Activated CD4-positive, CD25-positive, alpha-beta regulatory T cell treated with anti-CD3 and anti-CD28 coated beads, Interleukin-2, amount 50 U/mL, for 16 hours (primary cell): ENCODE measurements around the gene C17orf50.

Source experiments
- DNase-seq: peaks from one replicate; pipeline ENCODE4 v3.0.0-alpha.2; 2020; ENCODE audit warnings: low read depth, low spot score

The C17orf50 gene

DNA sequence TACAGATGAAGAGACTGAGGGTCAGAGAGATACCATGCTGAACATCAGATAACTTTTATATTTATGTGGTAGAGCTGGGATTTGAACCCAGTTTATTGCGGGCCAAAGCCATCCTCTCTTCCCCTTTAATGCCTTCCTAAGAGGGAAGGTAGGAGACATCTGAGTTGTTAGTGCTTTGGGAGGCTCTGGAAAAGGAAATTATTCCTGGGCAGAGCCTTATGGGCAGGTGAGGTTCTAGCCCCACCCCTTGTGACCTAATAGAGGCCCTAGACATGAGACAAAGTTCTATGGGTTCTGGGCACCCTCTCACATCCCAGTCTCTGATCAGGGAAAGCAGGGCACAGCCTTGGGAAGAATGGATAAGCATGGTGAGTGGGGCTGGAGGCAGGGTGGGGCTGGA is at the start of gene C17orf50:
TSS of gene C17orf50 (plus strand) at position 301 of the 400 bp plus-strand sequence. CDS start at position 356, 55 bp downstream.
- no peak for DNase-seq

DNA sequence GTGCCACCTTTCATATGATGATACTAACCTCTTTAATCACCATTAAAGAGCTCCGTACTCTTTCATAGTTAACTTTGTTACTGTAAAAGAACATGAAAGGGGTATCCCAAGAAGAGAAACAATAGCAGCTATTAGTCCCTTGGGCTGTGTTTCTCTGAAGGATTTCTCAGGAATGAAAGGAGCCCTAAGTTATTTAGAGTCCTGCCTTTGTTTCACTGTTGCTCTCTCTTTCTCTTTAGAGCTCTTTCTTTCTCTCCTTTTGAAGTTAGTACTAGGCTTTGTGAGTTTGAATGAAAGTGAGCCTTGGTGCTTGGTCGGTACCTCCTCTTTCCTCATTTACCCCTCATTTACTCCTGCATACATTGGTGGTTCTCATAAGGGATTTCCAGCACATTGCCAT is 49.7 kb upstream of the C17orf50 start:
- DNase-seq, result no peak

DNA sequence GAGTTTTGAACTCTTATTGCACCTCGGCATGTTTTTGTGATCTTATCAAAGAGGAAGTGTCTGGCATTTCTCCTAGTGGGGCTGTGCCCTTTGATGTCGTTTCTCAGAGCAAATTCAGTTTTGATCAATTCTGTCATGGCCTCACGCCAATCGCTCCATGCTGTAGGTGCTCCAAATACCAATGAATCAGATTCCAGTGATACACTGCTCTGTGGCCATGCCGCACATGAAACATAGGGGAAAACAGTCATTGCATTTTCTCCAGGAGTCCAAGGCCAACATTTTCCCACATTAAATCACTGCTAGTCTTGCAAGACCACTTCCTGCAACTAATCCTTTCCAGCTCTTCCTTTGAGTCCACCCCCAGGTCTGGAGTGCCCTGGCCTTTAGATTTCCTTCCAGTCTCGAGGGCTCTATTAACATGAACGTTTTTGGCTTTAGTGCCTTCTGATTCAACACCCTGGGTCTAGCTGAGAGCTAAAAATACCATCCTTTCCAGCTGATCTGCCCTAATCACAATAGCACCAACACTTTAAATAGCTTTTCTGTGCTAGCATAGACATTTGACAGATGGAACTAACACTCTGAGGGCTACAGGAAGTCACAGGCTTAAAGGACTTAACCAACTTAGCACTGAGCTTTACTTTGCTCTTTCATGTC is 47.5 kb upstream of the C17orf50 start:
- DNase-seq, result no peak

DNA sequence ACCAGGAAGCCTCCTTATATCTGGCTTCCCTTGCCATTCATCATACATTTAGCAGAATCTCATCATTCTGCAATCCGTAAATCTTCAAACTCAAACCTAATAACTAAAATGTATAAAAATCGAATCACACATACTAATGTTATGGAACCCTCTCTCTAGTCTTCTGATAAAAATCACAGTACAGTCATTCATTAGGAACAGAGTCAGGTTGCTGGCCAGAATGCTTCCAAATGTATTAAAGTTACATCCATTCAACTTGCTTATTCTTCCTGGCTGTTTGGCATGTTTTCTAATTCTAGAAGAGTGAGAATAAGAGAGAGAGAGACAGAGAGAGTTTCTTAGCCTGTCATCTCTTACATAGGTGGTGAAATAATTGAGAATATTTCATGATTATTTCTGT is 45.7 kb upstream of the C17orf50 start:
- no peak for DNase-seq

DNA sequence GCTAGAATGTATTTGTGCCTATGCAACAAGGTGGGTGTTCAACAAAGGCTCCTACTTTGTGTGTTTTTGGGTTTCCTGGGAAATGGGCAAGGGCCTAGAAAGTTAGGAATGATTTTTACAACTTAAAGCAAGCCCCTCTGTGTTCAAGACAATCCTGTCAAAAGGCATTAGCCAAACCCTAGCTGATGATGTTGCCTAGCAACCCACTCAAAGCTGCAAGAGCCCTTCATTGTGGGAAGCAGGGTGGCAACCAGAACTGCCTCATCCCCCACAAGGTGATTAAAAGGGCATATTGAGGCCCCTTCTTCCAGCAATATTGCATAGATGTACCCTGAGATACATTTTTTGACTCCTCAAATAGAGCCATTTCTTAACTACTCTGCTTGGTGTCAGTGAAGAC is 45.3 kb upstream of the C17orf50 start:
- no peak for DNase-seq

DNA sequence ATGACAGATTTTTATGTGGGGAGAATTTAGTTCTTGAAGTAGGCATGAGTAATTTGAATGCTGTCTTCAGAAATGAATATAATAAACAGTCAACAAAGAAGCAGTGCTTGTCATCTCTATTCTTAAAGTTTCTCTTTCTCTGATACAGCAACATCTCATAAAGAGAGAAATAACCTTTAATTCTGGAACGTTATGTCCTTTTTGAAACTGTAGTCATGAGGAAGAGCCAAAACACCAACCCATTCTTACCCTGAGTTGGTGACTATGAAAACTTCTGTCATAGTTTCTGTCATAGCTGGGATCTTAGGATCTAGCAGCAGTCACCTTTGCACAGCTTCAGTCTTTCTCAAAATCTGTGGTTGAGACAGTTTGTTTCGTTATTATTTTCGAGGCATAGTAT is 44.5 kb upstream of the C17orf50 start:
- DNase-seq, result no peak

DNA sequence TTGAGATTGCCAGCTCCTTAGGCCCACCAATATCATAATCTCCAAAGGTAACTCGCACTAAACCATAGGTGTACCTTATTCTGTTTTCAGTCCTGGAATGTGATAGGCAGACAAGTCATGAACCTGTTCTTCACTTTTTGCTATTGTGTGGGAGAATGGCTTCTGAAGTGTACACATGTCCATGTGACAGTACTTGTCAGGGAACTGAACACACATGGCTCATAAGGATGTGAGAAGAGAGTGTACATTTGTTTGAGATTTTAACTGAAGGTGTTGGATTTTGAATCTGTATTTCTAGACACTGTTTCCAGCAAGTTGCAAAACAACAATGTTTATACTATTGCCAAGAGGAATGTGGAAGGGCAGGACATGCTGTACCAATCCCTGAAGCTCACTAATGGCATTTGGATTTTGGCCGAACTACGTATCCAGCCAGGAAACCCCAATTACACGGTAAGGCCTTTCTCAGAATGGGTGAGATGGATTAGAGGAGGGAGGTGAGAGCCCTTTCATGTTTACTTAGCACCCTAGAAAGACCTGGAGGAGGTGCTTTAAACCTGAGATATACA is 43.7 kb upstream of the C17orf50 start:
- no peak for DNase-seq

DNA sequence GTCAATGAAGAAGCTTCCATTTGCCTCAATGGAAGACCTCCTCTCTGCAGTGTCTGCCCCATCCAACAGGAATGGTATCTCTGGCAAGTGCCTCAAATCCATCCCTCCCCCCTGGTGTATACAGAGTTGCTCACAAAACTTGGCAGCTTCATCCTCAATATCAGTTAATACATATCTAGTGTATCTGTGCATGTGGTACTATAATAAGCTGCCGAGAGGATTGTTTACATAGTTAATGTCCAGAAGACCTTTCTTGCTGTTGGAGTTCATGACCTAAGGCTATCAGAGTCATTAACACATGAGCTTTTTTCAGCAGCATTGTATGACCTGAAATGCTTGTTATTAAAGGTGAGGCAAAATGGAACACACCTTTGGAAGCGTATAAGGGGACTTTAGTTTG is 43.2 kb upstream of the C17orf50 start:
- no peak for DNase-seq

DNA sequence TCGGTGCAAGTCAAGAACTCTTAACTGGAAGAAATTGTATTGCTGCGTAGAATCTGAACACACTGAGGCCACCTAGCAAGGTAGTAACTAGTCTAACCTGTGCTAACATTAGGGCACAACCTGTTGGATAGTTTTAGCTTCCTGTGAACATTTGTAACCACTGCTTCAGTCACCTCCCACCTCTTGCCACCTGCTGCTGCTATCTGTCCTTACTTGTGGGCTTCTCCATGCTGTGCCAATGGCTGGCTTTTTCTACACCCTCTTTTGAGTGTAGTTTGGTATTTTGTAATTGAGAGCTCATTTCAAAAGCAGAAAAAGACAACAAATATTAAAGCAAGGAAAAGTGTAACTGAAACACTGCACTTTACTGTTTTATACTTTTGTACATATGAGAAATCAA is 37.0 kb upstream of the C17orf50 start:
- DNase-seq, result no peak

DNA sequence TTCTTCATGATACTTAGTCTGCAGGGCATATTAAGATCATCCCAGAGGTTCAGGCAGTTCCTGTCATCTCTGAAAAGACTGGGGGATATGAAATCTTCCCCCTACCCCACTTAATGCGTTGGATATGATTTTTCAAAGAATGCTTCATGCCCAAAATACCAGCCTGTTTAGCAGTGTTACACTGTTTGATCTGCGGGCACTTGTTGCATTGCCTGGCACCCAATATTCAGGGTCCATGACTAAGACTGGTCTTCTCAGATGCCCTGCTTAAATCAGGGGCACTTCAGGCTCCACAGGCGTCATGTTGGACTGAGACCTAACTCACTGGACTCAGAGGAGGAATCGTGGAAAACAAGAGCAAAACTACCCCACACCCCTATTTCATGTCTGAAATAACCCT is 35.6 kb upstream of the C17orf50 start:
- no peak for DNase-seq

DNA sequence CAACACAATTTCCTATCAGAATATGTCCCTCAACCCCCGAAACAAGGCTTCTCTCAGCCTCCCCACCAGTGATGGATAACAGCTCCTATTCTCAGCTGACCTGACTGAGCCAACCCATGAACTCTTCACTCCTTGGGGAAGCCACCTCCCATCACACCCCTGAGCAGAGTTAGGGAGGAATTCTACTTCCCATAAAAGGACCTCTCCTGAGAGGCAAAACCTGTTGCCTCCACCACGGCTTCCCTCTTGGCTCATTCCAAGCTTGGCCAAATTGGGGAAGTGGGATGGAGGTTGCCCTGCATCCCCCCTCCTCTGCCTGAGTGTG is 34.9 kb upstream of the C17orf50 start:
- DNase-seq, result no peak

DNA sequence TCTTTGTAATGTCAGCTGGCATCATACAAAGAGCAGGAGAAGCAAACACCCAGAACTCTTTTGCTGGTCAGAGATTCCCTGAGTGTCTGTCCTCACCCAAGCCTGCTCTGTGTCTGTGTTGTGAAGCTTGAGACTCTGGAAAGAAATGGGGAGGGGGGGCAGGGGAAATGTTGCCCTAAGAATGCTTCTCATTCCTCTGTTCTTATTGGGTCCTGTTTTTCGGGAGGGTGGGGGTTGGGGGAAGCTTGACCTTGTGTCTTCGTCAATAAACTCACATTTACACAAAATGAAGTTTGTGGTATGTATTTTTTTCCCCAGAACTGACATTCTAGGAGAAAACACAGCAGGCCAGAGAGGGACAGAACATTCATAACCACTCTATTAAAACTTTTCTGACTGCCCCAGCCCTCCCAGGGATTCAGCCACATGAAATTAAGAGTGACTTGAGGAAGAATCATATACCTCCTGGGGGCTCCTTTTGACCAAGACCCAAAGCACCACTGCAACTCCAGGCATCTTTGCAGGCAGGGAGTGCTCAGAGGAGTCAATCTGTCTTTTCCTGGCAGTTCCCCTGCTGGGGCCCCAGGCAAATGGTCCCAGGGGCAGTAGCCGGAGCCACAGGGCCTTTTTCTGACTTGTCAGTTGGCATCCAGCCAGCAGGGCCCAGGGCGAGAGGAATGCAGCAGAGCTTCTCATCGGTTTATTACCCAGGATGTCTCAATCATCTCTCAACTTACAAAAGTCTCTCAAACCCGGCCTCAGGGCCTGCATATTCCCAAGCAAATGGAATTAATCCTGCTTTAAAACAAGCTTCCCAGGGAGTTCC is 34.3 kb upstream of the C17orf50 start:
- no peak for DNase-seq

DNA sequence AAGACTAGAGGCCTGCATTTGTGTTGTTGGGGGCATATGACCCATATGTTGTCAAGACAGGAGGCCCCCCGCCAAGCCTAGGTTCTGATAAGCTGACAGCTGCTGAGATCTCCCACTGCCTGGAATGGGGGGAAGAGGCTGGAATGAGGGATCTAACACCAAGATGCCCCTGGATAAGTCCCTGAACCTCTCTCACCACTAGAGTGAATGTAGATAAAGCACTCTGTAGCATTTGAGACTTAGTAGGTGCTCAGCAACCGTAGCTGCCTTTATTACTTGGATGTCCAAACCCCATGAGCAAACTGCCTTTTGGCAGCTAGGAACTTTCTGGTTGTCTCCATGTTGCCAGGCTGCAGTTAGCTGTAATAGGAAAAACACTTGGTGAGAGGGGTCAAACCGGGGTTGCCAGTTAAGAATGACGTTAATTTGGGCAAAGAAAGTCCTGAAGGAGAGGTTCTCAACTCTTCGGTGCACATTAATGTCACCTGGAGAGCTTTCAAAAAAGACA is 33.7 kb upstream of the C17orf50 start:
- no peak for DNase-seq

DNA sequence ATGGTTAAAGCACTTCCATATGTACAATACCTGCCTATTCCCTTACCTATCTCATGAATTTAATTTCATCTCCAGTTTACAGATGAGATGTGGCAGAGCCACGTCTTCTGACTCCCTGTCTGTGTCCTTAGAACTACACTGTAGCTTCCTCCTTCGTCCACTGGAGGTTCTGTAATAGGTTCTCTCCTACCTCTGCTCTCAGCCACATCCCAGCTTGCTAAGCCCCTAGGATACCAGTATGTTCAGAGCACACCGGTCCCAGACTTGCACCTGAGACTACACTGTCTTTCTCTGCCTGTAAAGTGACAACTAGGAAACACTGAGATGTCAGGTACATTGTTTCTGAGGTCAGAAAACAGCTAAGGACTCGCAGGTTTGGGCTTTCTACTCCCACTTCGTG is 33.1 kb upstream of the C17orf50 start:
- no peak for DNase-seq

DNA sequence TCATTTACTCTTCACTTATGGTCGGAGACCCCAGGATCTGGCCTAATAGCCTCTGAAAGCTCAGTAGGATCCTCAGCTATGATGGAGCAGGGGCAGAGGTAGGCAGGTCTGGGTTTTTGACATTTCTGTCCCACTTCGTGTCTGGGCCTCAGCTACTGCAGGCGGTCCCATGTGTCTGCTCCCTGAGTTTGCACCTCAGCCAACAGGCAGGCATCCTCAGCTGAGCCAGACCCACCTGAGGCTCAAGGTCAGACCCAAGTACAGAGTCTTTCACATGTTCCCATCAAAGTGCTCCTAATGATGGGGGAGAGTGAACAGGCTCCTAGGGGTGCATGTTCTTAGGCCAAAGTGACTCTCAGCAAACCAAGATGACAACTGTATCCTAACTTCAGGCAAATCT is 32.1 kb upstream of the C17orf50 start:
- DNase-seq, result no peak

DNA sequence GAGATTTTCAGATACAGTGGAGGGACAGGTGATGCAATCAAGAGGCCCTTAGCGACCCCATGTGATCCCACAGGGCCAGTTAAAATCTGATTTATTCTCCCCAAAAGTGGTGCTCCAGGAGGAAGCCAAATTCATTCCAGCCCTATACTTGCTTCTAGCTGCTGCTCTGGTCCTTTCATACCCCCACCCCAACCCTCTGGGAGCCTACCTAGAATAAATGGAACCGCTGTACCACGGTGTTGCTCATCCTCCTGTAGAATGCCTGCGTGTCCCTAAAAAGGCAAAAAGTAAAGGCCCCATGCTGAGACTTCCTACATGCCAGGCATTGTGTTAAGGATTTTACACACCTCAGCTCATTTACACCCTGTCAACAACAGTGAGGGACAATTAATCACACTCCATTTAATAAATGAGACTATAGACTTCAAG is 31.3 kb upstream of the C17orf50 start:
- DNase-seq, result no peak

DNA sequence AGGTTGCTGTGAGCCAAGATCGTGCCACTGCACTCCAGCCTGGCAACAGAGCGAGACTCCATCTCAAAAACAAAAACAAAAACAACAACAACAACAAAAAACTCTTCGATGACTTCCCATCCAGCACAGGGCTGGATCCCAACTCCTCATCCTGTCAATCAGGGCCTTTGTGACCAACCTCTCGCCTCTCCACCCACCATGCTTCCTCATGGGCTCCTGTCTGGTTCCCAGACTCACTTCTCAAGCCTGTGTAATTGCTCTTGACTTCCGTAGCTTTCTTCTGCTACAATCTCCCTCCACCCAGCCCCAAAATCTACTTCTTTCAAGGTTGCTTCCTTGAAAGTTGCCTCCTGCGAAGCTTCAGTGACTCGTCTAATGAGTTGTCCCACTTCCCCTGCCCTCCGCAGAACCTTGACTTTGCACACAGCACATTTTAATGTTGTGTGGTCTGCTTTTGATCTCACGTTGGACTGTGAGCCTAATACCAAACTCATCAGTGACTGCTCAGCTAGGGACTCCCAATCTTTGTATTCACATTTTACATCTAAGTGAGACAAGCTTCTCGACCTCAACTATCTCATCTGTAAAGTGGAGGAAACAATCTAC is 30.2 kb upstream of the C17orf50 start:
- no peak for DNase-seq

DNA sequence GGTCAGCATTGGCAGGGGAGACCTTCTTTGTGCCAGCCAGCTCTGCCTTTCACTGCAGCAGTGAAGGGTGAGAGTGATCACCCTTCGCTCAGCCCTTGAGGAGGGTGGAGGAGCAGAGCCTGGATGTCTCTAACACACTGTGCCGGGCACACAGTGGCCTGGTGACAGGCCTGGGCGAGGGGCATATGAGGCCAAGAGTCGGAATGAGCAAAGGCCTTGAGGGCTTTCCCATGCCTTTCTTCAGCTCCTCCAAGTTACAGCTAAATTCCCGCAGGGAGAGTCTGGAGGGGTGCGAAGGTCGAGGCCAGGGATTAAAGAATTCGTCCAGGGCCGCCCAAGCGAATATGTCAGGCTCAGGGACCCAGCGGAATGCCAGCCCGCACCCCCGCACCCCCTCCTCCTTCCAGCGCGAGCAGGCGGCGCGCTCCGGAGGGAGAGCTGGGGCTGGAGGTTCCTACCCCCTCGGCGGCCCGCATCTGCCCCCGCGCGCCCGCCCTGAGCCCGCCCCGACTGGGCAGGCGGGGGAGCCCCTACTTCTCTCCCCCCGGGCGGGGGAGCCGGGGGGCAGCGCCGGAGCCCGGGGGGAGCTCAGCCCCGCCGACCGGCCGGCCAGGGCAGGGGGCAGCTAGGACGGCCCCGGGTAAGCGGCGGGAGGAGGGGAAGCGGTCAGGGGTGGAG is 29.3 kb upstream of the C17orf50 start, which contains the start of gene RASL10B:
TSS of gene RASL10B (plus strand) at position 401 of the 678 bp plus-strand sequence. CDS start 3,546 bp downstream, outside the sequence.
- no peak for DNase-seq

DNA sequence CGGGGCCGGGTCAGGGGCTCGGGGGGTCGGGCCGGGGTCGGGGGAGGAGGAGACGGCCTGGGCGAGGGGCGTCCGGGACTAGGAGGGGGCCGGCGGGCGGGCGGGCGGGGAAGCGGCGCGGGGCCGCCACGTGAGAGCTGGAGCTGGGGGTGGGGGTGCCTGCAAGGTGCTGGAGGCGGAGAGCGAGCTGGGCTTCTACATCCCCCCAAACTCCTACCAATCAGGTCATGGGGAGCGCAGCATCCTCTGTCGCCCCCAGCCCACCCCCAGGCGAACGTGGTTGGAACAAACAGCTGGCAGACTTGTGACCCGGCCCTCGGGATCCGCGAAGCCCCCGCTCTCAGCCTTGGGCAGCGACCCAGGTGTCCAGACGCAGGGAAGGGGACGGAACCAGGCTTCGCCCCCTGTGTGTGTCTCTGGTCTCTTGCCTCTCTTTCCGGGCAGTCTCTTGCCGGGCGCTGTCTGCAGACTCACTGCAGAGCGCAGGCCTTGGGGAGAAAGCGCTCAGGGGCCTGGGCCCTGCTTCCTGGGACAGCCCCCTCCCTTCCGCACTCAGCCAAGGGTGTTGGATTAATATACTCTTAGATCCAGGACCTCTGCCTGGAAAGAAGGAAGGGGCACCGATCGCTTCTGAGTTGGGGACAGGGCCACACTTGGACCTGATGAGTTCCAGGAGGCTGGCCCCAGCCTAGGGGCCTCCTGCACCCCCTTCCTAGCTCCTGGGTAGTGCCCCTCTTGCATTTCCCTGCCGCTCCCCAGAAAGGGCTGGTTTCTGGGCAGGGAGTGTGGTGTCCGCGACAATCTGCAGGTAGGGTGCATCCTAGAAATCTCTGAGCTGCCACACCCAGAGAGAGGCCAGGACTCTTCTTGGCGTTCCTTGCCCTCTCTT is 28.5 kb upstream of the C17orf50 start:
- no peak for DNase-seq

DNA sequence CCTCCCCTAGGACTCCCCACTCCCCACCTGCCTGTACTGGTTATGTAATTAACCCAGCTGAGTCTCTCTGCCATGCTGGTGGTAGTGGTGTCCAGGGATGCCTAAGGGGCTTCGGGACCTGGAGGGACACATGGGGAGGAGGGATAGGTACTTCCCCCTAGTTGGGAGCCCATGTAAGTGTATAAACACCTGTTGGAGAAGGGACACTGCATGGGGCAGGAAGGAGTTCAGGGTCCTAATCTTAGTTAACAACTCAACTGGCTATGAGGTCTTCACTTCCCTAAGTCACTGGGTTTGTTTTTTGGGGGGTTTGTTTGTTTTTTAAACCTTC is 27.9 kb upstream of the C17orf50 start:
- DNase-seq, result no peak

DNA sequence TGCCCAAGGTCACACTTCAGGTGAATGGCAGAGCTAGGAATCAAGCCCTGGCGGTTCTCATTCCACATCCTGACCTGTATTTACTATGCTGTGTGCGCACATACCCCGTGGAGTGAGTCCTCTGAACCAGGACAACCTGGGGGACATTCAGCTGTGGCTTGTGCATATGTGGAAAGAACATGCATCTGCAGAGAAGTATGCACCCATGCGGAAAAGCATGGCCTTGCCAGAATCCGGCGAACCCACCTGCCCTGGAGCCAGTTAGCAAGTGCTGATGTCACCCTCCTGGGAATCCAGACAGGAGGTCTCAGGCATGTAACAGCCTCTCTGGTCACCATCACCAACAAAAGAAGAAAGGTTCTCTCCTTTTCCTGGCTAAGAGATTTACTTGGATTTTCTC is 27.3 kb upstream of the C17orf50 start:
- DNase-seq, result no peak
